ENCODE measurements around the gene ASIC4. TPM values are rescaled to one million over a fixed set of nuclear protein-coding genes. Genes with fewer than 3 reads are reported as not detected.

ASIC4 gene
- total RNA-seq, 2 experiments from 2014 or later: 0.73 to 0.74 TPM

DNA sequence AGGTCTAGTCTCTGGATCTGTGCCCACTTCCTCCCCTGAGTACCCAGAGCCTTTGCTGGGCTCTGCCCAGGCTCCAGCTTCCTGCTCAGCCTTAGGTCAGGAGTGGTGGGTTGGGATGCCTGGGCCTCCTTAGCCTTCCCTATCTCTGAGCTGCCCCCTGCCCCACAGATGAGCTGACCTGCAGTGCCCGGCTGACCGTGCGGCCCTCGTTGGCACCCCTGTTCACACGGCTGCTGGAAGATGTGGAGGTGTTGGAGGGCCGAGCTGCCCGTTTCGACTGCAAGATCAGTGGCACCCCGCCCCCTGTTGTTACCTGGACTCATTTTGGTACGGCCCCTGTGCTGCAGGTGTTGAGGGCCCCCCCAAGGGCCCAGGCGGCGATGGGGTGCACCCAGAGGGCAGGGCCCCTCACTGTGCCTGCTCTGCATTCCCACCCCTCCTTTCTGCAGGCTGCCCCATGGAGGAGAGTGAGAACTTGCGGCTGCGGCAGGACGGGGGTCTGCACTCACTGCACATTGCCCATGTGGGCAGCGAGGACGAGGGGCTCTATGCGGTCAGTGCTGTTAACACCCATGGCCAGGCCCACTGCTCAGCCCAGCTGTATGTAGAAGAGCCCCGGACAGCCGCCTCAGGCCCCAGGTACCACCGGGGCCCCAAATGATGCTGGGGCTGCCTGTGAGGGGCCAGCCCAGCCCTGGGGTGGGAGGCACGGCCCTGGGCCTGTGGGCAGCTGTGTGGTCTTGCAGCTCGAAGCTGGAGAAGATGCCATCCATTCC, 45.7 kb upstream of the ASIC4 start:
- TF ChIP-seq, protein P1, sequence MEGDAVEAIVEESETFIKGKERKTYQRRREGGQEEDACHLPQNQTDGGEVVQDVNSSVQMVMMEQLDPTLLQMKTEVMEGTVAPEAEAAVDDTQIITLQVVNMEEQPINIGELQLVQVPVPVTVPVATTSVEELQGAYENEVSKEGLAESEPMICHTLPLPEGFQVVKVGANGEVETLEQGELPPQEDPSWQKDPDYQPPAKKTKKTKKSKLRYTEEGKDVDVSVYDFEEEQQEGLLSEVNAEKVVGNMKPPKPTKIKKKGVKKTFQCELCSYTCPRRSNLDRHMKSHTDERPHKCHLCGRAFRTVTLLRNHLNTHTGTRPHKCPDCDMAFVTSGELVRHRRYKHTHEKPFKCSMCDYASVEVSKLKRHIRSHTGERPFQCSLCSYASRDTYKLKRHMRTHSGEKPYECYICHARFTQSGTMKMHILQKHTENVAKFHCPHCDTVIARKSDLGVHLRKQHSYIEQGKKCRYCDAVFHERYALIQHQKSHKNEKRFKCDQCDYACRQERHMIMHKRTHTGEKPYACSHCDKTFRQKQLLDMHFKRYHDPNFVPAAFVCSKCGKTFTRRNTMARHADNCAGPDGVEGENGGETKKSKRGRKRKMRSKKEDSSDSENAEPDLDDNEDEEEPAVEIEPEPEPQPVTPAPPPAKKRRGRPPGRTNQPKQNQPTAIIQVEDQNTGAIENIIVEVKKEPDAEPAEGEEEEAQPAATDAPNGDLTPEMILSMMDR (conservative IDR thresholded peaks at IDR 0.05; ENCODE audit: low read length): no peak
- Histone ChIP-seq H2AFZ (ENCODE audit: low read length) (no peak overlapping the region), H3K4me3 (ENCODE audit: low read depth, low read length, poor library complexity, severe bottlenecking) (no peak overlapping the region), H3K9me3 (ENCODE audit: low read length) (no peaks in the 10 kb centered on the region), H4K20me1 (ENCODE audit: insufficient read depth, low read length) (no peaks in the 10 kb centered on the region), H3K36me3 (ENCODE audit: insufficient read depth, low read length) (no peaks in the 10 kb centered on the region), H3K4me2 (ENCODE audit: low read length) (no peak overlapping the region), H3K79me2 (ENCODE audit: insufficient read depth, low read depth, low read length) (no peaks in the 10 kb centered on the region), H3K27ac (ENCODE audit: low read depth, low read length, poor library complexity, severe bottlenecking) (no peak overlapping the region), H3K9me2 (ENCODE audit: insufficient read depth, low read length) (no peaks in the 10 kb centered on the region), H3K4me1 (ENCODE audit: insufficient read depth, low read length, poor library complexity, severe bottlenecking) (no peaks in the 10 kb centered on the region)
- intact Hi-C loops (cut with micrococcal nuclease; ENCODE audit: unreplicated experiment): no loop called here
- ChIA-PET POLR2A (interaction anchor here (0.6 kb wide), 2 partner anchors 35 to 666 kb away, joined by 3 to 4 read pairs; no protein-coding TSS in a partner anchor), CTCF (ENCODE audit: unreplicated experiment) (no interaction called here)
- no TSS peak for BruUV-seq (replicated peaks)
- DNase-seq (ENCODE audit: low spot score): no peak

GRCh38 chr2:219469186-219469724, 45.0 kb upstream of the ASIC4 start:
- TF ChIP-seq, protein P1 (conservative IDR thresholded peaks at IDR 0.05; ENCODE audit: low read length): no peak
- no peak for TF ChIP-seq EZH2phosphoT487 (IDR thresholded peaks at IDR 0.05; ENCODE audit: borderline replicate concordance, low read depth, low read length)
- Histone ChIP-seq H2AFZ (ENCODE audit: low read length) (no peak overlapping the region), H3K27ac (ENCODE audit: low read depth, low read length, poor library complexity, severe bottlenecking) (no peak overlapping the region), H3K79me2 (ENCODE audit: insufficient read depth, low read depth, low read length) (no peaks in the 10 kb centered on the region), H3K9me2 (ENCODE audit: insufficient read depth, low read length) (no peaks in the 10 kb centered on the region), H4K20me1 (ENCODE audit: insufficient read depth, low read length) (no peaks in the 10 kb centered on the region), H3K9me3 (ENCODE audit: low read length) (no peaks in the 10 kb centered on the region), H3K4me3 (ENCODE audit: low read depth, low read length, poor library complexity, severe bottlenecking) (no peak overlapping the region), H3K4me1 (ENCODE audit: insufficient read depth, low read length, poor library complexity, severe bottlenecking) (no peaks in the 10 kb centered on the region), H3K36me3 (ENCODE audit: insufficient read depth, low read length) (no peaks in the 10 kb centered on the region), H3K4me2 (ENCODE audit: low read length) (no peak overlapping the region)
- POLR2A ChIA-PET: interaction anchor here (0.6 kb wide), 1 partner anchor 667 kb away, joined by 3 read pairs; no protein-coding TSS in a partner anchor
- BruUV-seq (replicated peaks): no TSS peak
- CTCF ChIA-PET (ENCODE audit: unreplicated experiment): no interaction called here
- intact Hi-C loops (cut with micrococcal nuclease; ENCODE audit: unreplicated experiment): no loop called here
- no peak for DNase-seq (ENCODE audit: low spot score)

- H3K4me1 ChIP-seq (ENCODE audit: insufficient read depth, low read length, poor library complexity, severe bottlenecking): no peaks in the 10 kb centered on the region
- H4K20me1 ChIP-seq (ENCODE audit: insufficient read depth, low read length): no peaks in the 10 kb centered on the region
- H3K9me3 ChIP-seq (ENCODE audit: low read length): no peaks in the 10 kb centered on the region
- H3K36me3 ChIP-seq (ENCODE audit: insufficient read depth, low read length): no peaks in the 10 kb centered on the region
- no peak for DNase-seq (ENCODE audit: low spot score)
- H3K27ac ChIP-seq (ENCODE audit: low read depth, low read length, poor library complexity, severe bottlenecking): no peak overlapping the region
- no peaks in the 10 kb centered on the region for H3K9me2 ChIP-seq (ENCODE audit: insufficient read depth, low read length)
- CTCF ChIA-PET (ENCODE audit: unreplicated experiment): no interaction called here
- POLR2A ChIA-PET: no interaction called here
- no peak overlapping the region for H3K4me3 ChIP-seq (ENCODE audit: low read depth, low read length, poor library complexity, severe bottlenecking)
- no peak overlapping the region for H3K4me2 ChIP-seq (ENCODE audit: low read length)
- intact Hi-C loops (cut with micrococcal nuclease; ENCODE audit: unreplicated experiment): no loop called here
- BruUV-seq (replicated peaks): no TSS peak
- H2AFZ ChIP-seq (ENCODE audit: low read length): no peak overlapping the region
- H3K79me2 ChIP-seq (ENCODE audit: insufficient read depth, low read depth, low read length): no peaks in the 10 kb centered on the region
- TF ChIP-seq, protein P1 (conservative IDR thresholded peaks at IDR 0.05; ENCODE audit: low read length): no peak
- no peak for TF ChIP-seq EZH2phosphoT487 (IDR thresholded peaks at IDR 0.05; ENCODE audit: borderline replicate concordance, low read depth, low read length)
These were observed 43.9 kb upstream of the ASIC4 start for GRCh38 chr2:219470429-219470828.

All from OCI-LY7 (cell line).